H9 (cell line): Measurements from ENCODE around the gene NMUR1. TPM values are rescaled to one million over a fixed set of nuclear protein-coding genes. Genes with fewer than 3 reads are reported as not detected.

Experiments
- DNase-seq: peaks from one replicate; pipeline ENCODE4 v3.0.0-alpha.2; 2017
- H2AFZ ChIP-seq: one replicate; pipeline ENCODE4 v1.6.1; 2013; ENCODE audit warnings: mild to moderate bottlenecking, low read length, control low read depth, moderate library complexity
- H2AK5ac ChIP-seq: 2 replicates; pipeline ENCODE4 v1.6.1; 2013; ENCODE audit warnings: low read length, control low read depth, mixed read lengths; ENCODE audit not compliant: insufficient read length
- H2BK120ac ChIP-seq: one replicate; pipeline ENCODE4 v1.6.1; 2013; ENCODE audit warnings: low read depth, mild to moderate bottlenecking, low read length, control low read depth, inconsistent platforms; ENCODE audit not compliant: poor library complexity, severe bottlenecking
- H2BK12ac ChIP-seq: 2 replicates; pipeline ENCODE4 v1.6.1; 2013; ENCODE audit warnings: low read length, control low read depth, mixed read lengths, low read depth; ENCODE audit not compliant: insufficient read length
- H2BK15ac ChIP-seq: 2 replicates; pipeline ENCODE4 v1.6.1; 2013; ENCODE audit warnings: low read depth, low read length, control low read depth
- H2BK20ac ChIP-seq: one replicate; pipeline ENCODE4 v1.6.1; 2013; ENCODE audit warnings: low read depth, mild to moderate bottlenecking, low read length, control low read depth, inconsistent platforms; ENCODE audit not compliant: poor library complexity, severe bottlenecking
- H2BK5ac ChIP-seq: 2 replicates; pipeline ENCODE4 v1.6.1; 2013; ENCODE audit warnings: low read length, control low read depth, mixed read lengths; ENCODE audit not compliant: insufficient read length
- H3K14ac ChIP-seq: 2 replicates; pipeline ENCODE4 v1.6.1; 2013; ENCODE audit warnings: low read length, control low read depth; ENCODE audit not compliant: insufficient read depth
- H3K18ac ChIP-seq: 2 replicates; pipeline ENCODE4 v1.6.1; 2013; ENCODE audit warnings: low read depth, mild to moderate bottlenecking, mixed read lengths, low read length, control low read depth; ENCODE audit not compliant: insufficient read length
- H3K23ac ChIP-seq: 2 replicates; pipeline ENCODE4 v1.6.1; 2013; ENCODE audit warnings: low read length, control low read depth, mixed read lengths, low read depth; ENCODE audit not compliant: insufficient read length
- H3K23me2 ChIP-seq: 2 replicates; pipeline ENCODE4 v1.6.1; 2013; ENCODE audit warnings: low read depth, mild to moderate bottlenecking, mixed read lengths, low read length, control low read depth; ENCODE audit not compliant: insufficient read length, poor library complexity, severe bottlenecking
- H3K27ac ChIP-seq: 2 replicates; pipeline ENCODE4 v1.5.1; 2013; ENCODE audit warnings: low read length, control low read depth, mixed read lengths, low read depth; ENCODE audit not compliant: insufficient read length
- H3K27me3 ChIP-seq: 2 replicates; pipeline ENCODE4 v1.6.1; 2013; ENCODE audit warnings: low read length, control low read depth, inconsistent platforms; ENCODE audit not compliant: insufficient read depth
- H3K4ac ChIP-seq: 2 replicates; pipeline ENCODE4 v1.6.1; 2013; ENCODE audit warnings: low read depth, mild to moderate bottlenecking, control low read depth, inconsistent platforms, low read length, moderate library complexity
- H3K4me1 ChIP-seq: 2 replicates; pipeline ENCODE4 v1.6.1; 2013; ENCODE audit warnings: low read length, control low read depth, inconsistent platforms; ENCODE audit not compliant: insufficient read depth
- H3K4me2 ChIP-seq: 2 replicates; pipeline ENCODE4 v1.6.1; 2013; ENCODE audit warnings: low read length, control low read depth, mixed read lengths; ENCODE audit not compliant: insufficient read length, insufficient read depth
- H3K56ac ChIP-seq: 2 replicates; pipeline ENCODE4 v1.6.1; 2013; ENCODE audit warnings: low read depth, mild to moderate bottlenecking, mixed read lengths, low read length, control low read depth; ENCODE audit not compliant: insufficient read length
- H3K79me1 ChIP-seq: 2 replicates; pipeline ENCODE4 v1.6.1; 2013; ENCODE audit warnings: low read depth, mild to moderate bottlenecking, moderate library complexity, low read length, control low read depth, inconsistent platforms; ENCODE audit not compliant: insufficient read depth, poor library complexity, severe bottlenecking
- H3K79me2 ChIP-seq: 2 replicates; pipeline ENCODE4 v1.6.1; 2013; ENCODE audit warnings: low read length, control low read depth, inconsistent platforms; ENCODE audit not compliant: insufficient read depth
- H3K9ac ChIP-seq: 2 replicates; pipeline ENCODE4 v1.6.1; 2013; ENCODE audit warnings: low read length, control low read depth, mixed read lengths; ENCODE audit not compliant: insufficient read length; ENCODE audit errors: extremely low read depth
- H3K9me3 ChIP-seq: one replicate; pipeline ENCODE4 v1.6.1; 2013; ENCODE audit warnings: low read depth, low read length, inconsistent platforms; ENCODE audit not compliant: control insufficient read depth
- H3T11ph ChIP-seq: one replicate; pipeline ENCODE4 v1.6.1; 2013; ENCODE audit warnings: mild to moderate bottlenecking, low read length, control low read depth, inconsistent platforms
- H4K20me1 ChIP-seq: one replicate; pipeline ENCODE4 v1.6.1; 2013; ENCODE audit not compliant: control insufficient read depth, insufficient read length, insufficient read depth
- H4K5ac ChIP-seq: 2 replicates; pipeline ENCODE4 v1.6.1; 2013; ENCODE audit warnings: low read depth, mild to moderate bottlenecking, mixed read lengths, low read length, control low read depth; ENCODE audit not compliant: insufficient read length
- H4K8ac ChIP-seq: replicated peaks from 2 replicates; pipeline ENCODE4 v1.6.1; 2013; ENCODE audit warnings: low read length, control low read depth, mixed read lengths, low read depth; ENCODE audit not compliant: insufficient read length
- H4K91ac ChIP-seq: 2 replicates; pipeline ENCODE4 v1.6.1; 2013; ENCODE audit warnings: low read depth, mild to moderate bottlenecking, moderate library complexity, mixed read lengths, low read length, control low read depth; ENCODE audit not compliant: insufficient read length
- H3K27ac Mint-ChIP-seq, 3 experiments: 2 replicates in 2 of 3; 3 replicates in 1 of 3; pipeline ENCODE4 v1.8.0; 2020 to 2021; ENCODE audit warnings: mixed read lengths in 3 of 3, mild to moderate bottlenecking in 1 of 3, moderate library complexity in 1 of 3
- H3K27me3 Mint-ChIP-seq: 2 replicates; pipeline ENCODE4 v1.8.0; 2021; ENCODE audit warnings: low read depth, mild to moderate bottlenecking, moderate library complexity, mixed read lengths
- H3K36me3 Mint-ChIP-seq, 3 experiments: 2 replicates in 2 of 3; 3 replicates in 1 of 3; pipeline ENCODE4 v1.8.0; 2020 to 2021; ENCODE audit warnings: low read depth in 3 of 3, mixed read lengths in 3 of 3; ENCODE audit not compliant: insufficient read depth in 1 of 3
- H3K4me1 Mint-ChIP-seq, 2 experiments: 2 replicates each; pipeline ENCODE4 v1.8.0; 2020; ENCODE audit warnings: mixed read lengths in 2 of 2
- H3K4me3 Mint-ChIP-seq, 2 experiments: 2 replicates in 1 of 2; 3 replicates in 1 of 2; pipeline ENCODE4 v1.8.0; 2020 to 2021; ENCODE audit warnings: mild to moderate bottlenecking in 2 of 2, mixed read lengths in 2 of 2, moderate library complexity in 1 of 2
- H3K9me3 Mint-ChIP-seq, 2 experiments: 2 replicates in 1 of 2; 3 replicates in 1 of 2; pipeline ENCODE4 v1.8.0; 2020; ENCODE audit warnings: mild to moderate bottlenecking in 2 of 2, mixed read lengths in 2 of 2, moderate library complexity in 1 of 2
- WGBS: extraction: QIAGEN DNeasy Blood & Tissue Kit; methylation state at CpG from one replicate; pipeline ENCODE4 v1.1.7; 2013; ENCODE audit warnings: missing lambda C conversion rate, low lambda C conversion rate, mixed read lengths; ENCODE audit not compliant: insufficient read length; ENCODE audit errors: extremely low coverage; 5-methylcytosine and 5-hydroxymethylcytosine counted together
- total RNA-seq: library from RNA; stranded (reverse); gene quantifications from 2 replicates; pipeline ENCODE4 v1.2.1, GENCODE V29; 2021
- TF ChIP-seq, protein P1 (sequence below): fragments of 200-600 bp; sonication (generic); conservative IDR thresholded peaks from 3 replicates; pipeline ENCODE4 v1.8.0; 2021; ENCODE audit warnings: antibody characterized with exemption, mild to moderate bottlenecking

Gene NMUR1
- total RNA-seq, 1 experiment from 2014 or later, result 0.20 TPM

DNA sequence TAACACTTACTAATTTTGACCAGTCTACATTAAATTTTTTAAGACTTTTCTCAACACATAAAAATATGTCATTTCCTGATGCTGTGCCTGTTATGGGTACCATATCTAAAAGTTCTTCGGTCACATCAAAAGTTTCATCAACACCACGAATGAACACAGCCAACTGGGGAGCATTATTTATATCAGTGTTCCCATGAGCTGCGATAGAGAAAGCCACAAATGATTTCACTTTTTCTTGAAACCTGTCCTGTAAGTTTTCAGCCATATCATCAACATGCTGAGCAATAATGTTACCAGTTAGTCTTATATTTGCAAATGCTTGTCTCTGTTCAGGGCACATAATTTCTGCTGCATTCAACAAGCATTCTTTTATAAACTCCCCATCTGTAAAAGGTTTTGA lies 35.6 kb downstream of the NMUR1 start:
- no peak for DNase-seq
- H3K23me2 ChIP-seq, result no peaks in the 10 kb centered on the region
- no peak overlapping the region for H3K18ac ChIP-seq
- no peak overlapping the region for H3K56ac ChIP-seq
- no peak overlapping the region for H2BK12ac ChIP-seq
- no peak overlapping the region for H2BK5ac ChIP-seq
- no CpG with 5 or more reads among the region's 3 CpGs for WGBS
- H3K79me1 ChIP-seq, result no peaks in the 10 kb centered on the region
- H3K4me2 ChIP-seq, result no peak overlapping the region
- no peak overlapping the region for H4K5ac ChIP-seq
- no peak overlapping the region for H3K23ac ChIP-seq
- H3K14ac ChIP-seq, result no peak overlapping the region
- TF ChIP-seq, protein P1, sequence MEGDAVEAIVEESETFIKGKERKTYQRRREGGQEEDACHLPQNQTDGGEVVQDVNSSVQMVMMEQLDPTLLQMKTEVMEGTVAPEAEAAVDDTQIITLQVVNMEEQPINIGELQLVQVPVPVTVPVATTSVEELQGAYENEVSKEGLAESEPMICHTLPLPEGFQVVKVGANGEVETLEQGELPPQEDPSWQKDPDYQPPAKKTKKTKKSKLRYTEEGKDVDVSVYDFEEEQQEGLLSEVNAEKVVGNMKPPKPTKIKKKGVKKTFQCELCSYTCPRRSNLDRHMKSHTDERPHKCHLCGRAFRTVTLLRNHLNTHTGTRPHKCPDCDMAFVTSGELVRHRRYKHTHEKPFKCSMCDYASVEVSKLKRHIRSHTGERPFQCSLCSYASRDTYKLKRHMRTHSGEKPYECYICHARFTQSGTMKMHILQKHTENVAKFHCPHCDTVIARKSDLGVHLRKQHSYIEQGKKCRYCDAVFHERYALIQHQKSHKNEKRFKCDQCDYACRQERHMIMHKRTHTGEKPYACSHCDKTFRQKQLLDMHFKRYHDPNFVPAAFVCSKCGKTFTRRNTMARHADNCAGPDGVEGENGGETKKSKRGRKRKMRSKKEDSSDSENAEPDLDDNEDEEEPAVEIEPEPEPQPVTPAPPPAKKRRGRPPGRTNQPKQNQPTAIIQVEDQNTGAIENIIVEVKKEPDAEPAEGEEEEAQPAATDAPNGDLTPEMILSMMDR, result no peak
- Mint-ChIP-seq H3K9me3 (peaks cover 3 to 4% of the 10 kb centered on the region in 2 experiments), H3K36me3 (peaks cover 2 to 3% (median 3%) of the 10 kb centered on the region in 3 experiments), H3K4me1 (0 out of 4 replicates have a peak, but pooled peaks cover 0 to 3% of the 10 kb centered on the region in 2 experiments), H3K4me3 (no peak overlapping the region), H3K27me3 (no peaks in the 10 kb centered on the region), H3K27ac (no peak overlapping the region; a peak in 1 of 7 replicates)
- H2BK15ac ChIP-seq, result no peak overlapping the region
- H3K9me3 ChIP-seq, result no peaks in the 10 kb centered on the region
- H4K20me1 ChIP-seq, result no peaks in the 10 kb centered on the region
- H2AFZ ChIP-seq, result no peak overlapping the region
- no peak overlapping the region for H2AK5ac ChIP-seq
- no peak overlapping the region for H3K4ac ChIP-seq
- no peak overlapping the region for H4K8ac ChIP-seq
- no peak overlapping the region for H2BK20ac ChIP-seq
- H3K4me1 ChIP-seq, result no peaks in the 10 kb centered on the region
- H3T11ph ChIP-seq, result no peak overlapping the region
- H3K27me3 ChIP-seq, result no peaks in the 10 kb centered on the region
- H3K9ac ChIP-seq, result no peak overlapping the region
- no peak overlapping the region for H4K91ac ChIP-seq
- H3K27ac ChIP-seq, result no peak overlapping the region
- H2BK120ac ChIP-seq, result no peak overlapping the region
- no peaks in the 10 kb centered on the region for H3K79me2 ChIP-seq
